IPS-18c (cell line): ENCODE data around the gene LRRC1.

Experiments
- H3K4me3 ChIP-seq: 2 replicates; pipeline ENCODE4 v1.7.0; 2013; ENCODE audit warnings: low read depth, mild to moderate bottlenecking, low read length, moderate library complexity; ENCODE audit not compliant: insufficient read depth
- H3K9me3 ChIP-seq: one replicate; pipeline ENCODE4 v1.6.1; 2013; ENCODE audit warnings: mild to moderate bottlenecking, low read length, moderate library complexity; ENCODE audit not compliant: control insufficient read depth, insufficient read depth

Gene LRRC1

DNA sequence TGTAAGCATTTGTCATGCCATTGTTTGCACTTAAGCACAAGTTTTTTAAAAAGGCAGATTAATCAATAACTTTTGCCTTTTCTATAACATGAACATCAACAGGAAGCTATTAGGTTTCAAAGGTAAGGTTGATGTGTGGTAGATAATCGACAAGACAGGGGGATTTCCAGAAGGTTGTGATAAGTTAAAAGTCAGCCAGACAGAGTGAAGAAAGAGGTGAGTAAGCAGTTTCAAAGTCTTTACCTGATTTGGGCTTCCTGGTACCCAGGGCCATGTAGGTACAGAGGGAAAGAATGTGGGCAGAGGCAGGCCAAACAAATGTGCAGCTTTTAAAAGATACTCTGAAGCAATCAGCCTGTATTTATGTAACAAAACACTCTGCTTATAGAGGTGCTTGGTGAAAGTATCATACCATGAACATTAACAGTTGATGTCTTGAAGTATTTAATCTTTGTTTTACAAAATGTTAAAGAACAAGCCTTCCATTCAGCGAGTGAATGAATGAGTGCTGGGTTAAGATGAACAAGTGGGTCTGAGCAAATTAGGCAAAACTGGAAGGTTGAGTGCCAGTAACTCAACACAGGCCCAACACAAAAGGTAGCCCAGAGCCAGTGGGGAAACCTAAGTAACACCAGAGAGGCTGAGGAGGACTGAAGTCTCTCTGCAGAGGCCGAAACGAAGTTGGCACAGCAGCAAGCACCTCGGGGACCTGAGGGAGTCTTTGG is 60.2 kb downstream of the LRRC1 start:
- H3K4me3 ChIP-seq: no peak overlapping the region
- no peaks in the 10 kb centered on the region for H3K9me3 ChIP-seq

DNA sequence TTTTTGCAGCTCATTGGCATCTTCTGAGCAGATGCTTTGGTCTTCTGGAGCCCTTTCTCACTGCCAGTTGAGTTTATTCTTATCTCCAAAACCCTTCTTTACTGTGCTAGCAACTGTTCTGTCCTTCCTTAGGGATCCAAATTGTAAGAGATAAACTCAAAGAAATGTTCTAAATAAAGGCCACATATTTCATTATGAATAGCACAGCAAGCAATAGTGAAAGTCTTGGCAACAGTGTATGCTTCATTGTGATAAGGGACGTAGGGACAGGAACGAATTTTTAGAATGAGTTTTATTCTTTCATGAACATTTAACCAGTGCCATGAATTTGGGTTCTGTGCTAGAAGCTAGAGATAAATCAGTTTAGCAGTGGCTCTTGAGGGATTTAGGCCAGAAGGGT is 61.1 kb downstream of the LRRC1 start:
- H3K4me3 ChIP-seq: no peak overlapping the region
- no peaks in the 10 kb centered on the region for H3K9me3 ChIP-seq

DNA sequence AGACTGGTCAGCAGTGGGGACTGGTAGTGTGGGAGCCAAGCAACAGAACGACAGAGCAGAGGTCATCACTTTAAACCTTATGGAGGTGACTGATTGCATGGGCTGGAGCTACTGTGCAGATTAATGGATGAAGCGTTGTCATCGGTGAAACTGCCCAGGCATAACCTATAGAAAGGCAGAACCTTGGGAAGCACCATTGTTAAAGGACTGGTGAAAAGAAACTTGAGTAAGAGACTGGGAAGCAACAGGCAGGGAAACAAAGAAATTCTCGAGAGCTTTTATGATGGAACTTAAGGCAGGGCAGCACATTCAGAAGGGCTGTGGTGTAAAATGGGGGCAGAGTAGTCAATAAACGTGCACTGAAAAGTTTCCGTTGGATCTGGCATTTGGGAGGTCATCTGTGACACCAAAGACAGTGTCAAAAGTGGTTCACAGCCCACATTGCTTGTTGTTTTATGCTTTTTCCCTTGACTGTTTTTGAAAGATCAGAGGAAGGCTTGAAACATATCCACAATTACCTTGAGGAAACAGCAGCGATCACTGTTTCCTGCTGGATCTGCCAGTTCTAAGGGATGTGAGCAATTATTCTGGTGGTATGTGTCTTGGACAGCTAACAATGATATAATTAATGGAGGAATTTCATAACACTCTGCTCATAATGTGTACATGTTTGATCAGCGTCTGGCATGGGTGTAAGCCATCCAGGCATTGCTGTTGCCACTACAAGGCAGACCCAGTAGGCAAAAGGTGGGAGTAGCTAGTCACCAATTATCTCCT is 62.7 kb downstream of the LRRC1 start:
- no peaks in the 10 kb centered on the region for H3K9me3 ChIP-seq

DNA sequence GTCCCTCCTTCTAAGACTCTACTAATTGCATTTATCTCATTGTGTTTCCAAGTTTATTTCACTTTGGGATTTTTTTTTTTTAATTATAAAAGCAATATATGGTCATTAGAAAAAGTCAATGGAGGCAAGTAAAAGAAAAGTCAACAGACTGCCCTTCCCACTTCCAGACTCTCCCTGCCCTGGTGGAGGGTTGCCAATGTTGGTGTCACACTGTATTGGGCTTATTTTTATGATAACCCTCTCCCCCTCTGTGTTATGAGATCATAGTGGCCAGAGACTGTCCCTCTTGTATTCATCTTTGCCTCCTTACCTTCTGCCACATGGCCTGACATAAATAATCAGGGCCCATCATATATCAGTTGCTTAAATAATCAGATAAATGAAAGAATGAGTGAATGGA is 63.4 kb downstream of the LRRC1 start:
- Histone ChIP-seq H3K9me3 (no peaks in the 10 kb centered on the region), H3K4me3 (no peak overlapping the region)

More for the DNA sequence above, 62.7 kb downstream of the LRRC1 start:
- H3K4me3 ChIP-seq: no peak overlapping the region

DNA sequence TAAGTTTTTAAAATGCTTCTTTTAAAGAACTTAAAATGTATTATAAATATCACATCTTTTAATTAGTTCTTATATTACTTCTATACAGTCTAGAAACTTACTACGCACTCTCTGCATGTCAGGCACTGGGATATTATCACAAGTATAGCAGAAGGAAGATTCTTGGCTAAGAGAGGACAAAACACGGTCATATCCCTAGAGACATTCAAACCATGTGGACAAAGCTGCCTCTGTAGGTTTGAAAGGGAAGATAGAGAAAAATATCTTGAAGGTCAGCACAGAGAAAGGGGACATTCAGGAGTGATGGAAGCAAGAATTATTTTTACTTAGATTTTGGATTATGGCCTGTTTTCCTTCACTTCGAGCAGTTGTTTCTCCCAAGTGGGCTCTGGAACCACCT is 64.1 kb downstream of the LRRC1 start:
- H3K9me3 ChIP-seq: no peaks in the 10 kb centered on the region
- no peak overlapping the region for H3K4me3 ChIP-seq

DNA sequence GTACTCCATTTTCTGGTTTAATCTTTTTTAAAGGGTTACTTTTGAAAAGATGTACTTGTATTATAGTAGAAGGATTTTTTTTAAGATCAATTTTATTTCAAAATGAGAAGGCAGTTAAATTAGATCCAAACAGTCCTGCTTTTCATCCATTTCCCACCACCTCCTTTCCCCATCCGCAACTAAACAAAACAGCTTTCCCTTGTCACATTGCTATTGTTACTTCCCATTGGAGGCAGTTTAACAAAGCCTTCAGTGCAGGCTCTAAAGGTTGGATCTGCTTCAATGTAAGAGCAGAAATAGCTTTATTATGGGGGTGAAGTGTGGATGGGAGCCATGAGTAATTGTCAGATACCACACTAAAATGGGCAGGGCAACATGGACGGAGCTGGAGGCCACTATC is 65.7 kb downstream of the LRRC1 start:
- H3K9me3 ChIP-seq: no peaks in the 10 kb centered on the region
- H3K4me3 ChIP-seq: no peak overlapping the region

DNA sequence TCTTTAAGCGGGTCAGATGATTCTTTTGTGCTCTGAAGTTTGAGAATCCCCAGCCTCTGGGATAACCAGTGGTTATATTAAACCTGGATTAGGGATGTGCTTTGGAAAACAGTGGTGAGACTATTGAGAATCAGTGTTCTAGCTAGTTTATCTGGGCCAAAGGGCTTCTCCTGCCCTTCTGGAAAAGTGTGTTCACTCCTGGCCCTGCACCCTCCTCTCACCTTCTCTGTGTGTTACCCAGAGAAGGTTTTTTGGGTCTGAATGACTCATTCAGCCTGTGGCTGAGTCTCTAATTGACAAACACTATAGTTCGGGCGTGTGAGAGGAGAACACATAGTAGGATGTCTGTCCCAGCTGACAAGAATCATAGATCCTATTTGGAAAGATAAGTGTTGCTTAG is 66.7 kb downstream of the LRRC1 start:
- Histone ChIP-seq H3K4me3 (no peak overlapping the region), H3K9me3 (no peaks in the 10 kb centered on the region)

DNA sequence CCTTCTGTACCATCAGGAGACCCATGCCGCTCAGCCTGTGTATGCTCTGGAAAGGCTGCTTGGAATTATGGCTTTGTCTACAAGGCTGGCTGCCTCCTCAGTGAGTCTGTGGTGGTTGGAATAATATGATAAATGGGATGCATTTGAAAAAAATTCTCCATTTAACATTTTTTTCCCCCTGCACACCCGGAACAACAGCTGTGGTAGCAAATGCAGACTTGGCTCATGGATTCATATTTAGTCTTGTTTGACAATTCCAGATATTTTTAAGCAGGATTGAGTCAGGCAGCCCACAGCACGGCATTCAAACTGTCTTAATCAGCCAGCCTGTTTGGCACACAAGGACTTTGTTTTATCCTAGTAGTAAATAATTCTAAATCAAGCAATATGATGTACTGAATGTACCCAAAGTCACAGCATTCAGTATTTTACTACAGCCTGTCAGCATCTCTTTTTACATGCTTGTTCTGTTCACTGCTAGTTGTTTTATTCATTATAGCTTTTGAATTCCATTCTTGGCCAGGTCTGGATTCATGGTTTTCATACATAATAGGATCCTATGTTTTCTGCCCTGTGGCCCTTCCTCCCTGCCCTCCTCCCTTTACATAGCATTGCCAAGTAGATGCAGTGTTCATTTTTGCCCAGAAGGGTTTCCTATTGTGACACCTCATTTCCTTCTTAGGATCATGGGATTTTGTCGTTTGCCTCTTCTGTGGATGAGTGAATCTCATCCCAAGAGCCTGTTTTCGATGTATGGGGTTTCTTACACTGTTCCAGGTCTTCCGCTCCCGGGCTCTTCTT is 68.1 kb downstream of the LRRC1 start:
- Histone ChIP-seq H3K4me3 (no peak overlapping the region), H3K9me3 (no peaks in the 10 kb centered on the region)

DNA sequence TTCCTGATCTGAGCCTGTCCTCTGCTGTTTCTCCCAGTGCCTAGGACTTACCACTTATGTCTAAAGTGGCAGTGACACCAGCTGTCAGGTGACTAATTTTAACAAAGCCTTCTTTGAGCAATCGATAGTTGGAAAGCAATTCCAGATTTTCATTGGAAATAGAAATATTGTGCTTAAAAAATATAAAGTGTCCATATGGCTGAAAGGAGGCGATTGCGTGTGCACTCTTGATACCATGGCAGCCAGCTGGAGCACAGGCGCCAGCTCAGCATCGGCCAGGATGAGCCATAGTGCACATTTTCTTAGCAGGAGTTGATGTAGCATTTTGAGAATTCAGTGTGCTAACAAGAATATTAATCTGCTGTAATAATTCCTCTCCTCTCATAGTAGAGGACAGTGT is 70.0 kb downstream of the LRRC1 start:
- H3K9me3 ChIP-seq: no peaks in the 10 kb centered on the region
- H3K4me3 ChIP-seq: no peak overlapping the region

DNA sequence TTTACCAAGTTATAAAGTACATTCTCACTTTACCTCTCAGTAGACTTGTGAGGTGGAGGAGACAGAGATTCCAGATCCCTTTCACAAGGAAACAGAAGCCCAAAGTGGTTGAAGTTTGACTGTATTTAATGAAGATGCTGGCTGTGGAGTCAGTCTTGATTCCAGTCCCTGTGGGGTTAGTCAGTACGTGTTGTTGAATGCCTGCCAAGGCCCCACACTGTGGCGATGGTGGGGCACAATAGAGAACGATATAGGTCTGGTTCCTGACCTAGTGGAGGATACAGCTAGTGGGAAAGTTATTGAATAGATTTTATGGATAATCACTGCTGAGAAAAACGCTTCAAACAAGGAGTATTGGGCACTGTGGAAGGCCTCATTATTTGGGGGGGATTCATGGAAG is 71.4 kb downstream of the LRRC1 start:
- no peak overlapping the region for H3K4me3 ChIP-seq
- no peaks in the 10 kb centered on the region for H3K9me3 ChIP-seq

DNA sequence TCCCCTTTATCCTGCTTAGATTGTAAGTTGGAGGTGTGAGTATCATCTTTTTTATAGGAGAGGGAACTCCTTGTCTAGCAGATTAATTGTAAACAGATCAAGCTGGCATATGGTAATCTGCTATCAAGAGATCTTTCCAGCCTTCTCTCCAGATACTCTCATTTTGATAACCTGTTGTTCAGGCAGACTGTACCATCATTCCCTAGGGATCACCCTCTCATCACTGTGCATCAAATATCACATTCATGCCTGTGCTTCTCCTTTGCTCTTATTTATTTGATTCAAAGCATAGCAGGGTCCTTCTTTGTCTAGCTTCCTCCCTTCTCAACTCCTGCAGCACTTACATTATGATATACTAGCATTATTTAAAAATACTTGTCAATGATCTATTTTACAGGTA is 73.8 kb downstream of the LRRC1 start:
- no peaks in the 10 kb centered on the region for H3K9me3 ChIP-seq
- H3K4me3 ChIP-seq: no peak overlapping the region

DNA sequence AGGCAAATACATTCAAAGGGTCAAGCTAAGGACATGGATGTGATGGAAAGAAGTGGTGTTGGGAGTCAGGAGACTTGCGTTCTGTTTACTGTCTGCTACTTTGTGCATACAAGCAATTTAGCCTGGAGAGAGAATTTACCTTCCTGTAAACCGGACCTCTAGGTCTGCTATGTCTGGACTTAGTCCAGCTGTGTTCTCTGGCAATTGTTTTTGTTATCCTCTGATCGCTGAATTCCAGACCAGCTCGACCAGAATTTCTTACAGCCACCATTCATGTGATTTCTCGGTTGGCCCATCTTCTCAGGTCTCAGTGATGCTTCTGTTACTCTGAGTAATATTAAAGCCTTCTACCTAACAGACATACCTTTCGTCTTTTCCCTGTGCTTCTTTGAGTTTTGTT is 75.2 kb downstream of the LRRC1 start:
- H3K4me3 ChIP-seq: no peak overlapping the region
- no peaks in the 10 kb centered on the region for H3K9me3 ChIP-seq

DNA sequence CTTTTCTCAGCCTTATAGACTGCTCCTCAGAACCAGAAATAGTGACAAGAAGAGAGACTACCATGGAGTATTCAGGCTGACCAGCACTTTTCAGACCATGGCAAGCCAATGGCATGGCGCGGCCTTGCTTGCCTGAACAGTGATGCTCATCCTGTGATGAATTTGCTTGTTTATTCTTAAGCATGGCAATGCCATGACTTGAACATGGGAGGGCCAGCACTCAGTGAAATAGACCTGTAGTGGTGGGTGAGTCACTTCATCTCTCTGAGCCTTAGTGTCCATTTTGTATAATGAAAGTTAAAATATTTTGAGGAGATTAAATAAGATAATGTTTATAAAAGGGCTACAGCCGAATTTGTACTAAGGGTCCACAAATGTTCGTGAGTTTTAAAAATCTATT is 79.1 kb downstream of the LRRC1 start:
- H3K4me3 ChIP-seq: no peak overlapping the region
- H3K9me3 ChIP-seq: no peaks in the 10 kb centered on the region

DNA sequence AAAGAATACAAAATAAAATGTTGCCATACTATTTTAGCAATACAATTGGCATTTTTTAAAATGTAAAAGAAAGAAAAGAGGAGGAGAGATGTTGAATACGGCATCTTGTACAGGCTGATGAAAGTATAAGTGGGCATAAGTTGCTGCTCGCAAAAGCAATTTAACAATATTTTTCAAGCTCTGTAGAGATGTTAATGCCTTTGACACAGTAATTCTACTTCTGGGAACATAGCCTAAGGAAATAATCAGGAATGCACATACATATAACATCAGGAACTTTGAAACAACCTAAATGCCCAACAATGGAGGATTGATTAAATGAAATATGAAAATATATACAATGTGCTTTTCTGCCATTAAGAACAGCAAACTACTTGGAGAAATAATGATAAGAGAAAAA is 80.2 kb downstream of the LRRC1 start:
- Histone ChIP-seq H3K9me3 (no peaks in the 10 kb centered on the region), H3K4me3 (no peak overlapping the region)

DNA sequence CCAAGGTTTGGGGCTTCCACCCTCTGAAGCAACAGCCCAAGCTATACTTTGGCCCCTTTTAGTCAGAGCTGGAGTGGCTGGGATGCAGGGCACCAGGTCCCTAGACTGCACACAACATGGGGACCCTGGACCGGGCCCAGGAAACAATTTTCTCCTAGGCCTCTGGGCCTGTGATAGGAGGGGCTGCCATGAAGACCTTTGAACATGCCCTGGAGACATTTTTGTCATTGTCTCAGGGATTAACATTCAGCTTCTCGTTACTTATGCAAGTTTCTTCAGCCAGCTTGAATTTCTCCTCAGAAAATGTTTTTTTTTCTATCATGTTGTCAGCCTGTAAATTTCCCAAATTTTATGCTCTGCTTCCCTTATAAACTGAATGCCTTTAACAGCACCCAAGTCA is 82.3 kb downstream of the LRRC1 start:
- H3K9me3 ChIP-seq: no peaks in the 10 kb centered on the region
- no peak overlapping the region for H3K4me3 ChIP-seq

DNA sequence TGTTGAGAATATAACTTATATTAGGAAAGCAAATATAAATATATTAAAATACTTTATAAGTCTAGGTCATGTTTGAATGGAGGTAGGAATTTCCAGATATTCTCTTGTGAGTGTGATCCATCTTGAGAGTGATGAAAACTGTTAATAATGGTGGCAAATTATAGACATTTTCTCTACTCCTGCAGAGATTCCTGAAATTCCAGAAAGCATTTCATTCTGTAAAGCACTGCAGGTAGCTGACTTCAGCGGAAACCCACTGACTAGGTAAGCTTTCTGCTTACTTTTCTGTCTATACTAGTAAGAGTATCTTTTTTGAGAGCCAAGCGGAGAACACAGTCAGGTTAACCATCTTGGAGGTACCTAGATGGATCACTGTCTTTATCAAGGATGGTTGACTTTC is 84.0 kb downstream of the LRRC1 start:
- no peaks in the 10 kb centered on the region for H3K9me3 ChIP-seq
- H3K4me3 ChIP-seq: no peak overlapping the region

DNA sequence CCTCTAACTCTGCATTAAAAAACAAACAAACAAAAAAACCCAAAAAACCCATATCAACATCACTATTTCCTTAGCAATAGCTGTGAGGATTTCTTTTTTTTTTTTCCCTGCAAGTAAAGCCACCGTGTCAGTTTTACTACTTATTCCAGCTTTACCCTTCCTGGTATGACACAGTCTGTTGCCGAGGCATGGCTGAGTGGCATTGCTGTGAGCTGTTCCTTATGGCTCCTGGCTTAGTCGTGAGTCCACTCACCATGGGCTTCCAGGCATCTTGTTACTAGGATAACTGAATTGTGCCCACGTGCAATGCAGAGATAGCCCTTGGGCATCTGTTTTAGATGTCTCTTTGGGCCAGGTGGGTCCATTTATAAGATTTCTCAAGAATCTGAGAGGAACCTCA is 84.8 kb downstream of the LRRC1 start:
- Histone ChIP-seq H3K9me3 (no peaks in the 10 kb centered on the region), H3K4me3 (no peak overlapping the region)

DNA sequence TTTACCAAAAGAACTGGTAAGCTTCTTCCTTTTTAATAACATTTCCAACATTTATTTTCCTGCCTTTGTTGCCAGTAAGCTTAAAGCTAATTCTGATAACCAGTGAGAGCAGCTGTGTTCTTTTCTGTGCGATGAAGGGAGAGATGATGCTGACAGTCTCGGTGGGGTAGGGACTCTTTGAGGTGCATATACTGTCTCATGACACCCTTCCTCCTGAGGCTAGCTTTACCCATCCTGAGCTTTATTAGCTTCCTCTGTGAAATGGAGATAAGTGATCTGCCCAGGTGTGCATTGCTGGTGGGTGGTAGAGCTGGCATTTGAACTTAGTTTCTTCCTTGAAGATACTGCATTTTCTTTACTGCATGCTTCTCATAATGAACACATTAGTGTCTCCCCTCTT is 92.5 kb downstream of the LRRC1 start:
- Histone ChIP-seq H3K4me3 (no peak overlapping the region), H3K9me3 (no peaks in the 10 kb centered on the region)
